Ascending aorta (tissue), 2 donors: Measurements from ENCODE around the gene M1AP. TPM values are rescaled to one million over a fixed set of nuclear protein-coding genes. Genes with fewer than 3 reads are reported as not detected.

ENCODE experiments used
- DNase-seq, 2 donors: peaks; one replicate each; pipeline ENCODE4 v3.0.0-alpha.2; 2019; ENCODE audit warnings: low spot score in 2 of 2
- H3K27ac ChIP-seq, 2 donors: fragments of 200-600 bp; sonication (generic); one replicate each; pipeline ENCODE4 v1.5.1; 2016 to 2017; ENCODE audit warnings: mild to moderate bottlenecking in 1 of 2
- H3K27me3 ChIP-seq: fragments of 200-600 bp; sonication (generic); one replicate; pipeline ENCODE4 v1.5.1; 2017
- H3K36me3 ChIP-seq, 2 donors: fragments of 200-600 bp; sonication (generic); one replicate each; pipeline ENCODE4 v1.5.1; 2016
- H3K4me1 ChIP-seq, 2 donors: fragments of 200-600 bp; sonication (generic); one replicate each; pipeline ENCODE4 v1.5.1; 2016 to 2017; ENCODE audit warnings: mild to moderate bottlenecking in 1 of 2
- H3K4me3 ChIP-seq, 2 donors: fragments of 200-600 bp; sonication (generic); one replicate each; pipeline ENCODE4 v1.5.1; 2016 to 2017; ENCODE audit warnings: mild to moderate bottlenecking in 1 of 2
- H3K9me3 ChIP-seq, 2 donors: fragments of 200-600 bp; sonication (generic); one replicate each; pipeline ENCODE4 v1.5.1; 2016
- intact Hi-C: fragments of 100-400 bp; cut with DNase I; formaldehyde crosslinking; loops from one replicate; pipeline ENCODE4 v1.15.1; 2023
- total RNA-seq: library from RNA; depleted of rRNA; stranded (reverse); fragments of >200 nt; gene quantifications from one replicate; pipeline ENCODE4 v1.1.0, GENCODE V29; 2016
- TF ChIP-seq, protein P1 (sequence below), 3 experiments: fragments of 200-600 bp in 2 of 3; fragments of 450-650 bp in 1 of 3; sonication (generic) in 2 of 3; IDR thresholded peaks; one replicate each; pipeline ENCODE4 v1.5.1; 2016 to 2019; ENCODE audit warnings: antibody characterized with exemption in 3 of 3, mild to moderate bottlenecking in 1 of 3, moderate library complexity in 1 of 3

M1AP gene
- total RNA-seq, 1 donor from 2014 or later, result not detected

DNA sequence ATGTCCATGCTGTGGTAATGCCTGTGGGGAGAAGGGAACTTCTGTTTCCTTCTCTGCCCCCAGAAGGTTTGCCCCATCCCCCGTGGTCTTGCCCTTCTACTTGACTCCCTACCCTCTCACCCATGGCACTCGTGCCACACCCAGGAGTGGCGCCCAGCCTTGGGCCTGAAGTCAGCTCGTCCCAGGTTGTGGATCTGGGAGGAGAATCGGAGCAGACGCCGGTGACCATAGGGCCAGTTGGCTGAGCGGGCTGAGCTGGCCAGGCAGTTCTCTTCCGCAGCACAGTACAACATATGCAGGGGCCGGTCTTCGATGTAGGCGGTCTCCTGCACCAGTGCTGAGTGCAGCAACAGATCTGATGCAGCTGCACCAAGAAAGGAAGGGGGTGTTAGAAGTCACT is 113.7 kb downstream of the M1AP start:
- no peaks in the 10 kb centered on the region for H3K9me3 ChIP-seq
- no peak for DNase-seq
- H3K36me3 ChIP-seq, result peaks cover 0 to 19% of the 10 kb centered on the region in 2 donors
- no peak overlapping the region for H3K27ac ChIP-seq
- H3K4me1 ChIP-seq, result peaks cover 6 to 12% of the 10 kb centered on the region in 2 donors
- TF ChIP-seq, protein P1, sequence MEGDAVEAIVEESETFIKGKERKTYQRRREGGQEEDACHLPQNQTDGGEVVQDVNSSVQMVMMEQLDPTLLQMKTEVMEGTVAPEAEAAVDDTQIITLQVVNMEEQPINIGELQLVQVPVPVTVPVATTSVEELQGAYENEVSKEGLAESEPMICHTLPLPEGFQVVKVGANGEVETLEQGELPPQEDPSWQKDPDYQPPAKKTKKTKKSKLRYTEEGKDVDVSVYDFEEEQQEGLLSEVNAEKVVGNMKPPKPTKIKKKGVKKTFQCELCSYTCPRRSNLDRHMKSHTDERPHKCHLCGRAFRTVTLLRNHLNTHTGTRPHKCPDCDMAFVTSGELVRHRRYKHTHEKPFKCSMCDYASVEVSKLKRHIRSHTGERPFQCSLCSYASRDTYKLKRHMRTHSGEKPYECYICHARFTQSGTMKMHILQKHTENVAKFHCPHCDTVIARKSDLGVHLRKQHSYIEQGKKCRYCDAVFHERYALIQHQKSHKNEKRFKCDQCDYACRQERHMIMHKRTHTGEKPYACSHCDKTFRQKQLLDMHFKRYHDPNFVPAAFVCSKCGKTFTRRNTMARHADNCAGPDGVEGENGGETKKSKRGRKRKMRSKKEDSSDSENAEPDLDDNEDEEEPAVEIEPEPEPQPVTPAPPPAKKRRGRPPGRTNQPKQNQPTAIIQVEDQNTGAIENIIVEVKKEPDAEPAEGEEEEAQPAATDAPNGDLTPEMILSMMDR (IDR thresholded peaks at IDR 0.05), result no peak
- intact Hi-C loops, result loop anchor here (5.0 kb wide), 1 partner anchor 118 kb away; the partner anchor contains the start of gene SEMA4F
- no peaks in the 10 kb centered on the region for H3K27me3 ChIP-seq
- no peak overlapping the region for H3K4me3 ChIP-seq

DNA sequence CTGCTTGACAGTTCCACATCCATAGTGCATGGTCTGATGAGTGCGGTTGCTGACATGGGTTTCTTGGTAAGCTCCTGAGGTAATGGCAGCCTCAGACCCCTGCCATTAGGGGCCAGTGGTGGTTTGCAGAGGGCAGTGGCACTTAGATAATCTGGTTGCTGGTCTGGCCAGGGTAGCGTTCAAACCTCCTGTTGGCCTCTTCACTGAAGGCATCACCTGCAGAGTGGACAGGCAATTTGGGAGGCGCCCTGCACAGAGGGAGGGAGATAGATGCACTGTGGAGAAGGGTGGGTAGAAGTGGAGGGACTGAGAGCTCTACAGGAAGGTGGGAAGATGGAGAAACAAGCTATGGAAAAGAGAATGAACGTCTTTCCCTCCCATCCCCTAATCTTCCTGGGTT is 114.7 kb downstream of the M1AP start:
- intact Hi-C loops, result loop anchor here (5.0 kb wide), 1 partner anchor 119 kb away; the partner anchor contains the start of gene SEMA4F
- H3K9me3 ChIP-seq, result no peaks in the 10 kb centered on the region
- TF ChIP-seq, protein P1 (IDR thresholded peaks at IDR 0.05), result no peak
- no peak overlapping the region for H3K4me3 ChIP-seq
- peaks cover 11 to 19% of the 10 kb centered on the region in 2 donors for H3K4me1 ChIP-seq
- no peak for DNase-seq
- no peaks in the 10 kb centered on the region for H3K27me3 ChIP-seq
- peaks cover 0 to 19% of the 10 kb centered on the region in 2 donors for H3K36me3 ChIP-seq
- H3K27ac ChIP-seq, result no peak overlapping the region

DNA sequence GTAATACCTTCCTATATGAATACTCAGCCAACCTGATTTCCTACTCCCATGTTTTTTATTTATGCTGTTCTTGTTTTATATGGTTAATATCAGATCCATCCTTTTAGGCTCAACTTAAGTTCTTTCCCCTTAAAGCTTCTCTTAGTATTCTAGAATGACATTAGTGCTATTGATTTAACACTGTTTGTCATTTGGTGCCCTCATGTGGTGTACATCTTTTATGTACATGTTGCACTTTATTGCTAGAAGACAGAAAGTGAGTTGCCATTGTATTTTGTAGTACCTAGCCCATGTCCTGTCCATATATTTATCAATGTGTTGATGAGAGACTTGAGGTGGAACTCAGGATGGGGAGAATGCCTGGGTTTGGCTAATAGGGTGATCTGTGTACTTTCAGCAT is 115.9 kb downstream of the M1AP start:
- Histone ChIP-seq H3K36me3 (peaks cover 4 to 27% of the 10 kb centered on the region in 2 donors), H3K27me3 (no peaks in the 10 kb centered on the region), H3K9me3 (no peaks in the 10 kb centered on the region), H3K4me3 (no peak overlapping the region), H3K27ac (no peak overlapping the region), H3K4me1 (peaks cover 13 to 21% of the 10 kb centered on the region in 2 donors)
- intact Hi-C loops, result loop anchor here (5.0 kb wide), 1 partner anchor 120 kb away; the partner anchor contains the start of gene SEMA4F
- DNase-seq, result no peak
- TF ChIP-seq, protein P1 (IDR thresholded peaks at IDR 0.05), result no peak

DNA sequence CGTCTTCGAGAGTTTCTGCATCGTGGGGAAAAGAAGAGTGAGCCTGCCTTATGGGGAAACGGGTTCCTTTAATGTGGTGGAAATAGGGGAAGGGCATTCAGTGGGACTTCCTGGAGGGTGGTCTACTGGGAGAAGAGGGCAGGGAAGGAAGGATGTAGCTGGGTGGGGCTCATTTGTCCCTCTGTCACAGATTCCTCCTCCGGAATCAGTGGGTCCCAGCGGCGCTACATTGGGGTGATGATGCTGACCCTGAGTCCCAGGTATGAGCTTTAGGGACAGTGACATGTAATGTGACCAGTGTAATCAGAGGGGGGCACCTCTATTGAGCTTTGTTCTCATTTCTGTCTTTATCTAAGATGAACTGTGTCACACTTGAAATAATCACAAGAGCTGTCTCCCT is 116.5 kb downstream of the M1AP start:
- H3K4me1 ChIP-seq, result peaks cover 13 to 21% of the 10 kb centered on the region in 2 donors
- no peak overlapping the region for H3K4me3 ChIP-seq
- H3K36me3 ChIP-seq, result peaks cover 9 to 33% of the 10 kb centered on the region in 2 donors
- DNase-seq, result no peak
- H3K9me3 ChIP-seq, result no peaks in the 10 kb centered on the region
- TF ChIP-seq, protein P1 (IDR thresholded peaks at IDR 0.05), result no peak
- H3K27me3 ChIP-seq, result no peaks in the 10 kb centered on the region
- H3K27ac ChIP-seq, result peak overlapping the region in 1 of 2 donors; percentile 79
- intact Hi-C loops, result loop anchor here (5.0 kb wide), 1 partner anchor 121 kb away; the partner anchor contains the start of gene SEMA4F

DNA sequence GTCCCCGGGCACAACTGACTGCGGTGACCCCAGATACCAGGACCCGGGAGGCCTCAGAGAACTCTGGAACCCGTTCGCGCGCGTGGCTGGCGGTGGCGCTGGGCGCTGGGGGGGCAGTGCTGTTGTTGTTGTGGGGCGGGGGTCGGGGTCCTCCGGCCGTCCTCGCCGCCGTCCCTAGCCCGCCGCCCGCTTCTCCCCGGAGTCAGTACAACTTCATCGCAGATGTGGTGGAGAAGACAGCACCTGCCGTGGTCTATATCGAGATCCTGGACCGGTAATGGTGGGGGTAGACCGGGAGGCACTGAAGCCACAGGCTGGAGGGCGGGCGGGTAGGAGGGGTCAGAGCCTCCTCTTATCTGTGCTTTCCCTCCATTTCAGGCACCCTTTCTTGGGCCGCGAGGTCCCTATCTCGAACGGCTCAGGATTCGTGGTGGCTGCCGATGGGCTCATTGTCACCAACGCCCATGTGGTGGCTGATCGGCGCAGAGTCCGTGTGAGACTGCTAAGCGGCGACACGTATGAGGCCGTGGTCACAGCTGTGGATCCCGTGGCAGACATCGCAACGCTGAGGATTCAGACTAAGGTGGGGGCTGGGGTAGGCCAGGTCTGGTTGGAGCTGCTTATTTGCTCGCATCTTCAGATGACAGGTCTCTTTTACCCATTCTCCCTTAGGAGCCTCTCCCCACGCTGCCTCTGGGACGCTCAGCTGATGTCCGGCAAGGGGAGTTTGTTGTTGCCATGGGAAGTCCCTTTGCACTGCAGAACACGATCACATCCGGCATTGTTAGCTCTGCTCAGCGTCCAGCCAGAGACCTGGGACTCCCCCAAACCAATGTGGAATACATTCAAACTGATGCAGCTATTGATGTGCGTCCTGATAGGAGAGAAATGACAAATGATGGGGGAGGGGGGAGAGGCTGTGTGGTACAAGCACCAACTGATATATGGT is 117.6 kb downstream of the M1AP start:
- Histone ChIP-seq H3K9me3 (no peaks in the 10 kb centered on the region), H3K4me3 (peak overlapping the region; percentile 78 to 85), H3K27ac (peak overlapping the region; percentile 79 to 84), H3K36me3 (peaks cover 15 to 43% of the 10 kb centered on the region in 2 donors), H3K27me3 (no peaks in the 10 kb centered on the region), H3K4me1 (peaks cover 13 to 21% of the 10 kb centered on the region in 2 donors)
- intact Hi-C loops, result loop anchor here (1.0 to 5.0 kb wide), 2 partner anchors 57 to 122 kb away; partner anchors contain the start of gene SEMA4F
- no peak for DNase-seq
- TF ChIP-seq, protein P1 (IDR thresholded peaks at IDR 0.05), result no peak
